Esophagus muscularis mucosa (tissue), 4 donors: ENCODE results near the gene RNFT2.

Experiments used
- EP300 ChIP-seq: sonication (generic); formaldehyde crosslinking; IDR thresholded peaks from one replicate; pipeline ENCODE4 v1.6.1; 2017; ENCODE audit warnings: antibody characterized with exemption
- POLR2A ChIP-seq: fragments of 450-650 bp; IDR thresholded peaks from one replicate; pipeline ENCODE4 v1.6.1; 2017; ENCODE audit warnings: antibody characterized with exemption, moderate library complexity, mild to moderate bottlenecking, low read depth
- TF ChIP-seq, protein P1 (sequence below), 3 experiments: fragments of 200-600 bp in 2 of 3; fragments of 450-650 bp in 1 of 3; sonication (generic) in 2 of 3; IDR thresholded peaks; one replicate each; pipeline ENCODE4 v1.5.1; 2017 to 2019; ENCODE audit warnings: antibody characterized with exemption in 3 of 3, mild to moderate bottlenecking in 2 of 3, moderate library complexity in 1 of 3

DNA sequence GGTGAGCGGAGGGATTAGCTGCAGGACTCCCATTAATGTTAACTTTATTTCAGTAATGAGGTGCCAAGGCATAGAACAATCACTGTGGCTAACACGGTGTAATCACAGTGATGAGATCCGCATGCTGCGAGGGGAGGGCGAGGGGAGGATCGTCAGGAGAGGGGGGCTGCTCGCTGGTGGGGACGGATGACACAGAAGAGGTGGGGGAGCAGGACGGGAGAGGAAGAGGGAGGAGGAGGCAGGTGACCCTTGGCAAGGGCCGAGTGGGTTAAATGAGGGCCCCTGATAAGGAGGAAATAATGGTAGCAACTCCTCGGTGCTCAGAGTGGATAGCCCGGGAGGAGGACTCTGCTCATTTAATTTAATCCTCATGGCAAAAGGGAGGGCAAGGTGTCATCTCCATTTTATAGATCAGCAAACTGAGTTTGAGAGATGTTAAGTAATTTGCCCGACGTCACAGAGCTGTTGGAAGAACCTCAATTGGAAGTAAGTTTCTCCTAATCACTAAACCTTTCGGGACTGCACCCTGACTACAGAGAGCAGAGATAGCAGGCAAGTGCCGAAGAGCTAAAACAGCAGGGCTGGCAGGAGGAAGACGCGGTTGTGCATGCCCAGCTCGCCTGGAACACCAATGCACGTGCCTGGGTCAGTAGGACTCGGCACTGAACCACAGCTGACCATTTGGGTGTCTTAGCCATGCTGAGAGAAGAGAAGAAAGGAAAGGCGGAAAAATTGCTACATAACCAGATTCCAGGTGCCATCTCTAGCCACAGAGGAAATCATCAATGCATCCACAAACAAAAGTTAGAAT lies 43.3 kb upstream of the RNFT2 start:
- TF ChIP-seq, protein P1, sequence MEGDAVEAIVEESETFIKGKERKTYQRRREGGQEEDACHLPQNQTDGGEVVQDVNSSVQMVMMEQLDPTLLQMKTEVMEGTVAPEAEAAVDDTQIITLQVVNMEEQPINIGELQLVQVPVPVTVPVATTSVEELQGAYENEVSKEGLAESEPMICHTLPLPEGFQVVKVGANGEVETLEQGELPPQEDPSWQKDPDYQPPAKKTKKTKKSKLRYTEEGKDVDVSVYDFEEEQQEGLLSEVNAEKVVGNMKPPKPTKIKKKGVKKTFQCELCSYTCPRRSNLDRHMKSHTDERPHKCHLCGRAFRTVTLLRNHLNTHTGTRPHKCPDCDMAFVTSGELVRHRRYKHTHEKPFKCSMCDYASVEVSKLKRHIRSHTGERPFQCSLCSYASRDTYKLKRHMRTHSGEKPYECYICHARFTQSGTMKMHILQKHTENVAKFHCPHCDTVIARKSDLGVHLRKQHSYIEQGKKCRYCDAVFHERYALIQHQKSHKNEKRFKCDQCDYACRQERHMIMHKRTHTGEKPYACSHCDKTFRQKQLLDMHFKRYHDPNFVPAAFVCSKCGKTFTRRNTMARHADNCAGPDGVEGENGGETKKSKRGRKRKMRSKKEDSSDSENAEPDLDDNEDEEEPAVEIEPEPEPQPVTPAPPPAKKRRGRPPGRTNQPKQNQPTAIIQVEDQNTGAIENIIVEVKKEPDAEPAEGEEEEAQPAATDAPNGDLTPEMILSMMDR (IDR thresholded peaks at IDR 0.05), result no peak
- TF ChIP-seq POLR2A (no peak), EP300 (no peak)
